ENCODE data around the gene PRKCE. TPM values are rescaled to one million over a fixed set of nuclear protein-coding genes. Genes with fewer than 3 reads are reported as not detected.

The PRKCE gene
- total and polyA plus RNA-seq, 4 donors = 2.5 to 38.6 (median 5.8) TPM

DNA sequence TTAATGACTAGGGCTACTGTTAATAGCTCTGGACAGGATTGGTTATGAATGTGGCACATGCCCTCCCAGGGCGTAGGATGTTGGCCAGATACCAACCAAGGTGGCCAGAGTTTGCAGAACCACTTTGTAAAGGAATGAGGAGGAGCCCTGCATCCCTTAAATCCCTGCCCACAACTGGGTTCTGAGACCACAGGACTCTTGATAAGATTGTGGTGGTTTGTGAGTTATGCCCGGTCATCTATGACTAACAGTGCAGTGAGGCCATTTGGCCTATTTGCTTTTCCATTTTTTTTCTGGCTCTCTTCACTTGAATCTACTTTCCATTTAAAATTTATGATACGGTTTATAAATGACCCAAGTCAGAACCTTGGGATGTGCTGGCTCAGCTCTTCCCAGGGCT is 294.5 kb downstream of the PRKCE start:
- TF ChIP-seq FOXA1 (IDR thresholded peaks at IDR 0.05) (no peak), RXRA (IDR thresholded peaks at IDR 0.05) (no peak), JUND (IDR thresholded peaks at IDR 0.05) (no peak), EGR1 (IDR thresholded peaks at IDR 0.05; ENCODE audit: low read depth in 2 of 2) (no peak)
- TF ChIP-seq, protein P1, sequence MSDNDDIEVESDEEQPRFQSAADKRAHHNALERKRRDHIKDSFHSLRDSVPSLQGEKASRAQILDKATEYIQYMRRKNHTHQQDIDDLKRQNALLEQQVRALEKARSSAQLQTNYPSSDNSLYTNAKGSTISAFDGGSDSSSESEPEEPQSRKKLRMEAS (IDR thresholded peaks at IDR 0.05) = no peak
- peaks cover 0 to 4% (median 0%) of the 10 kb centered on the region in 4 donors for H3K4me1 ChIP-seq (ENCODE audit: control insufficient read depth in 4 of 4, insufficient read depth in 4 of 4, low read length in 3 of 4)
- H3K27ac ChIP-seq (ENCODE audit: low read depth in 1 of 2, low read length in 2 of 2) = no peak overlapping the region
- no peaks in the 10 kb centered on the region for H3K36me3 ChIP-seq (ENCODE audit: control insufficient read depth in 4 of 4, insufficient read depth in 3 of 4, low read depth in 1 of 4, low read length in 3 of 4)
- DNase-seq (ENCODE audit: low spot score) = no peak
- no peaks in the 10 kb centered on the region for H3K9me3 ChIP-seq (ENCODE audit: control insufficient read depth in 4 of 4, low read length in 3 of 4)
- H3K9ac ChIP-seq (ENCODE audit: low read depth in 1 of 2, low read length in 2 of 2) = no peak overlapping the region
- no peak overlapping the region for H3K4me3 ChIP-seq (ENCODE audit: low read depth in 1 of 3, low read length in 3 of 3)
- 98% methylated on average over 3 of the region's 3 CpGs for WGBS
- no peaks in the 10 kb centered on the region for H3K27me3 ChIP-seq (ENCODE audit: control insufficient read depth in 4 of 4, insufficient read depth in 4 of 4, low read length in 3 of 4)

DNA sequence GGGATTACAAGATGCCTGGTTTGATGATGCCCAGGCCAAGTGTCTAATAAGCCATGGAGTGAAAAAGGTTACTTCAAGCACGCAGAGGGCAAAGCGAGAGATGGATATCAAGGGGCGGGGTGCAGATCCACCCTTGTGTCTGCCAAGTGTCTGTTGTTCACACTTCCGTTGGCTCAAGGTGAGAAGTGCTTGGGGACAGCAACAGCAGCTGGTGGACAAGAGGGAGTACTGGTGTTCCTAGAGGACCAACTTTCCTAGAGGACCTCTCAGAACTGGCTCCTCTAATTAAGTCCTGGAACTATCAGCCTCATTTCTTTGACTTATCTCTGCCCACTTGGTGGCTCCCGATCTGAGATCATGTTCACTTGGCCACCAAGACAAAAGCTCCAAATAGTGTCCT is 299.1 kb downstream of the PRKCE start:
- WGBS = 93% methylated on average over 5 of the region's 5 CpGs
- TF ChIP-seq, protein P1 (IDR thresholded peaks at IDR 0.05) = no peak
- no peak for TF ChIP-seq EGR1 (IDR thresholded peaks at IDR 0.05; ENCODE audit: low read depth in 2 of 2)
- TF ChIP-seq RXRA (IDR thresholded peaks at IDR 0.05) = no peak
- no peak for TF ChIP-seq FOXA1 (IDR thresholded peaks at IDR 0.05)
- Histone ChIP-seq H3K9ac (ENCODE audit: low read depth in 1 of 2, low read length in 2 of 2) (no peak overlapping the region), H3K4me3 (ENCODE audit: low read depth in 1 of 3, low read length in 3 of 3) (no peak overlapping the region), H3K4me1 (ENCODE audit: control insufficient read depth in 4 of 4, insufficient read depth in 4 of 4, low read length in 3 of 4) (no peaks in the 10 kb centered on the region), H3K36me3 (ENCODE audit: control insufficient read depth in 4 of 4, insufficient read depth in 3 of 4, low read depth in 1 of 4, low read length in 3 of 4) (no peaks in the 10 kb centered on the region), H3K27ac (ENCODE audit: low read depth in 1 of 2, low read length in 2 of 2) (no peak overlapping the region), H3K9me3 (ENCODE audit: control insufficient read depth in 4 of 4, low read length in 3 of 4) (no peaks in the 10 kb centered on the region), H3K27me3 (ENCODE audit: control insufficient read depth in 4 of 4, insufficient read depth in 4 of 4, low read length in 3 of 4) (no peaks in the 10 kb centered on the region)
- DNase-seq (ENCODE audit: low spot score) = no peak

DNA sequence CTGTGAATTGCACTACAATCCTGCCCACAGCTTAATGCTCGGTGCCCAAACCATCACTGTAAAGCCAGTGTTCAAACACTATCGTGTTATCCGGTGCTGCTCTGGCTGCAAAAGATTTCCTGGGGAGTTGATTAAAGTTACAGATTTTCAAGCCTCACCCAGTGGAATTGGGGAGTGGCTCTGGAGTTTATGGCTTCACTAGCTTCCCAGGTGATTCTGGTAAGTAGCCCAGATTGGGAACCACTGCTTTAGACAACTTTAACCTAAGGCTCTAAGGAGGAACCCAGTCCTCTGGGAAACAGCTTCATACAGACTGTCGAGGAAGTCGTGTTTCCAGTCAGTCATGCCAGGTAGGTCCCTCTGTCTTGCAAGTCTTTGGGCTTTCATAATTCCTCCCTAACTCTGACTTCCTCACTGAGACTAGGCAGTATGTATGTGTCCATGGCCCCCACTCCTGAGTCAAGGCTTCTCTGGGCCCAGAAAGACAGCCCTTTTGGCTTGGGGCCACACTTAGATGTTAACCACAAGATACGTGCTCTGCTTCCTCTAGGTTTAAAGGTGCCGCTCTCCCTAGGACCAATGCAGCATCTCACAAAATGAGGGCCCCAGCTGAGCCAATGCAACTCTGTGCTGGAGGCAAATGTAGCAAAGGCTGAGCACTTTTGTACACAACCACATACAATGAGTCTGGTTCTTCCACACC is 299.7 kb downstream of the PRKCE start:
- Histone ChIP-seq H3K9ac (ENCODE audit: low read depth in 1 of 2, low read length in 2 of 2) (no peak overlapping the region), H3K27ac (ENCODE audit: low read depth in 1 of 2, low read length in 2 of 2) (no peak overlapping the region), H3K27me3 (ENCODE audit: control insufficient read depth in 4 of 4, insufficient read depth in 4 of 4, low read length in 3 of 4) (no peaks in the 10 kb centered on the region), H3K4me3 (ENCODE audit: low read depth in 1 of 3, low read length in 3 of 3) (no peak overlapping the region), H3K9me3 (ENCODE audit: control insufficient read depth in 4 of 4, low read length in 3 of 4) (no peaks in the 10 kb centered on the region), H3K36me3 (ENCODE audit: control insufficient read depth in 4 of 4, insufficient read depth in 3 of 4, low read depth in 1 of 4, low read length in 3 of 4) (no peaks in the 10 kb centered on the region), H3K4me1 (ENCODE audit: control insufficient read depth in 4 of 4, insufficient read depth in 4 of 4, low read length in 3 of 4) (no peaks in the 10 kb centered on the region)
- TF ChIP-seq, protein P1 (IDR thresholded peaks at IDR 0.05) = no peak
- TF ChIP-seq RAD21 (IDR thresholded peaks at IDR 0.05) = no peak
- no peak for TF ChIP-seq FOXA2 (IDR thresholded peaks at IDR 0.05)
- TF ChIP-seq EGR1 (IDR thresholded peaks at IDR 0.05; ENCODE audit: low read depth in 2 of 2) = no peak
- TF ChIP-seq FOXA1 (IDR thresholded peaks at IDR 0.05) = no peak
- WGBS = 85% methylated on average over 7 of the region's 7 CpGs
- DNase-seq (ENCODE audit: low spot score) = peak; percentile 3

DNA sequence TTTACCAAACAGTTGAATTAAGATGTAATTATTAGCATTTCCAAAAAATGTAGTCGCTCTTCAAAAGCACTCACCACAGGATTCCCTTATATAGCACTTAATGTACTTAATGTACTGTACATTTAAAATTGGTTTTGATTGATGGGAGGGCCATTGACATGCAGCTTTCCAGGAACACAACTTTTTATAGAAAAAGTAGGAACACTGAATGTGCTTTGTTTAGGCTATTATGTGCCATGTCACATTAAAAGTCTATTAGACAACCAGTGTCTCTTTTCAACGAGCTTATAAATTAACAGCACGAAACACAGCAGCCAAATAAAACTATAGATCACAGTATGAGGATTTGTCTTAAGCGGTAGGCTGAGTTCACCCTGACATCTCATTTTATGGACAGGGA is 301.1 kb downstream of the PRKCE start:
- no peak overlapping the region for H3K4me3 ChIP-seq (ENCODE audit: low read depth in 1 of 3, low read length in 3 of 3)
- TF ChIP-seq NR2F2 (IDR thresholded peaks at IDR 0.05) (no peak), FOXA2 (IDR thresholded peaks at IDR 0.05) (no peak), RAD21 (IDR thresholded peaks at IDR 0.05) (no peak), JUND (IDR thresholded peaks at IDR 0.05) (no peak), HNF4A (conservative IDR thresholded peaks at IDR 0.05) (no peak), GABPA (IDR thresholded peaks at IDR 0.05 in 1 of 2, conservative IDR thresholded peaks at IDR 0.05 in 1 of 2) (no peak), YY1 (IDR thresholded peaks at IDR 0.05) (no peak), FOXA1 (IDR thresholded peaks at IDR 0.05) (no peak)
- TF ChIP-seq, protein P2, sequence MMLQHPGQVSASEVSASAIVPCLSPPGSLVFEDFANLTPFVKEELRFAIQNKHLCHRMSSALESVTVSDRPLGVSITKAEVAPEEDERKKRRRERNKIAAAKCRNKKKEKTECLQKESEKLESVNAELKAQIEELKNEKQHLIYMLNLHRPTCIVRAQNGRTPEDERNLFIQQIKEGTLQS (IDR thresholded peaks at IDR 0.05) = no peak
- TF ChIP-seq, protein P3, sequence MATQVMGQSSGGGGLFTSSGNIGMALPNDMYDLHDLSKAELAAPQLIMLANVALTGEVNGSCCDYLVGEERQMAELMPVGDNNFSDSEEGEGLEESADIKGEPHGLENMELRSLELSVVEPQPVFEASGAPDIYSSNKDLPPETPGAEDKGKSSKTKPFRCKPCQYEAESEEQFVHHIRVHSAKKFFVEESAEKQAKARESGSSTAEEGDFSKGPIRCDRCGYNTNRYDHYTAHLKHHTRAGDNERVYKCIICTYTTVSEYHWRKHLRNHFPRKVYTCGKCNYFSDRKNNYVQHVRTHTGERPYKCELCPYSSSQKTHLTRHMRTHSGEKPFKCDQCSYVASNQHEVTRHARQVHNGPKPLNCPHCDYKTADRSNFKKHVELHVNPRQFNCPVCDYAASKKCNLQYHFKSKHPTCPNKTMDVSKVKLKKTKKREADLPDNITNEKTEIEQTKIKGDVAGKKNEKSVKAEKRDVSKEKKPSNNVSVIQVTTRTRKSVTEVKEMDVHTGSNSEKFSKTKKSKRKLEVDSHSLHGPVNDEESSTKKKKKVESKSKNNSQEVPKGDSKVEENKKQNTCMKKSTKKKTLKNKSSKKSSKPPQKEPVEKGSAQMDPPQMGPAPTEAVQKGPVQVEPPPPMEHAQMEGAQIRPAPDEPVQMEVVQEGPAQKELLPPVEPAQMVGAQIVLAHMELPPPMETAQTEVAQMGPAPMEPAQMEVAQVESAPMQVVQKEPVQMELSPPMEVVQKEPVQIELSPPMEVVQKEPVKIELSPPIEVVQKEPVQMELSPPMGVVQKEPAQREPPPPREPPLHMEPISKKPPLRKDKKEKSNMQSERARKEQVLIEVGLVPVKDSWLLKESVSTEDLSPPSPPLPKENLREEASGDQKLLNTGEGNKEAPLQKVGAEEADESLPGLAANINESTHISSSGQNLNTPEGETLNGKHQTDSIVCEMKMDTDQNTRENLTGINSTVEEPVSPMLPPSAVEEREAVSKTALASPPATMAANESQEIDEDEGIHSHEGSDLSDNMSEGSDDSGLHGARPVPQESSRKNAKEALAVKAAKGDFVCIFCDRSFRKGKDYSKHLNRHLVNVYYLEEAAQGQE (IDR thresholded peaks at IDR 0.05) = no peak
- TF ChIP-seq, protein P1 (IDR thresholded peaks at IDR 0.05) = no peak
- WGBS = 96% methylated on average over 4 of the region's 4 CpGs
- DNase-seq (ENCODE audit: low spot score) = no peak
- no peaks in the 10 kb centered on the region for H3K9me3 ChIP-seq (ENCODE audit: control insufficient read depth in 4 of 4, low read length in 3 of 4)
- no peaks in the 10 kb centered on the region for H3K4me1 ChIP-seq (ENCODE audit: control insufficient read depth in 4 of 4, insufficient read depth in 4 of 4, low read length in 3 of 4)
- no peaks in the 10 kb centered on the region for H3K27me3 ChIP-seq (ENCODE audit: control insufficient read depth in 4 of 4, insufficient read depth in 4 of 4, low read length in 3 of 4)
- no peak overlapping the region for H3K9ac ChIP-seq (ENCODE audit: low read depth in 1 of 2, low read length in 2 of 2)
- no peaks in the 10 kb centered on the region for H3K36me3 ChIP-seq (ENCODE audit: control insufficient read depth in 4 of 4, insufficient read depth in 3 of 4, low read depth in 1 of 4, low read length in 3 of 4)
- H3K27ac ChIP-seq (ENCODE audit: low read depth in 1 of 2, low read length in 2 of 2) = no peak overlapping the region

Measured in liver (tissue), 9 donors.